Smooth muscle cell (in vitro differentiated cells): Measurements from ENCODE around the gene ELL2. TPM values are rescaled to one million over a fixed set of nuclear protein-coding genes. Genes with fewer than 3 reads are reported as not detected.

ENCODE experiments used
- DNase-seq: peaks from one replicate; lab custom pipeline; 2025; ENCODE audit not compliant: unreplicated experiment; lab: John Stamatoyannopoulos, UW
- H2AFZ ChIP-seq: fragments of 200-600 bp; sonication (generic); 2 replicates; pipeline ENCODE4 v1.6.0; 2016; ENCODE audit warnings: antibody characterized with exemption, low read depth, mild to moderate bottlenecking
- H3F3A ChIP-seq: fragments of 200-600 bp; sonication (generic); 2 replicates; pipeline ENCODE4 v1.6.0; 2017; ENCODE audit warnings: antibody characterized with exemption, low read depth
- H3K27ac ChIP-seq: fragments of 200-600 bp; sonication (generic); 2 replicates; pipeline ENCODE4 v1.5.1; 2016; ENCODE audit warnings: low read depth, mild to moderate bottlenecking
- H3K27me3 ChIP-seq: fragments of 200-600 bp; sonication (generic); 2 replicates; pipeline ENCODE4 v1.6.1; 2016; ENCODE audit warnings: low read depth, mild to moderate bottlenecking
- H3K36me3 ChIP-seq: fragments of 200-600 bp; sonication (generic); 2 replicates; pipeline ENCODE4 v1.5.1; 2016; ENCODE audit warnings: low read depth
- H3K4me1 ChIP-seq: fragments of 200-600 bp; sonication (generic); 2 replicates; pipeline ENCODE4 v1.5.1; 2016; ENCODE audit warnings: low read depth
- H3K4me2 ChIP-seq: fragments of 200-600 bp; sonication (generic); 2 replicates; pipeline ENCODE4 v1.6.0; 2016; ENCODE audit warnings: mild to moderate bottlenecking
- H3K4me3 ChIP-seq: fragments of 200-600 bp; sonication (generic); 2 replicates; pipeline ENCODE4 v1.5.1; 2016; ENCODE audit warnings: mild to moderate bottlenecking
- H3K79me2 ChIP-seq: fragments of 200-600 bp; sonication (generic); 2 replicates; pipeline ENCODE4 v1.6.0; 2016; ENCODE audit warnings: low read depth, mild to moderate bottlenecking
- H3K9ac ChIP-seq: fragments of 200-600 bp; sonication (generic); 2 replicates; pipeline ENCODE4 v1.6.0; 2016; ENCODE audit warnings: low read depth
- H3K9me3 ChIP-seq: fragments of 200-600 bp; sonication (generic); replicated peaks from 2 replicates; pipeline ENCODE4 v1.5.1; 2016; ENCODE audit warnings: low read depth
- H4K20me1 ChIP-seq: fragments of 200-600 bp; sonication (generic); 2 replicates; pipeline ENCODE4 v1.6.0; 2016; ENCODE audit warnings: low read depth
- WGBS: methylation state at CpG from one replicate; pipeline ENCODE4 v1.1.7; 2016; ENCODE audit warnings: low lambda C conversion rate; 5-methylcytosine and 5-hydroxymethylcytosine counted together
- polyA plus RNA-seq: library from polyadenylated mRNA; unstranded; fragments of >200 nt; fragmentation: Nextera tagmentation; extraction: Ambion mirVana; gene quantifications from 2 replicates; pipeline ENCODE4 v1.2.1, GENCODE V29; 2016
- total RNA-seq: library from RNA; depleted of rRNA; stranded (reverse); fragments of >200 nt; gene quantifications from 2 replicates; pipeline ENCODE4 v1.2.3, GENCODE V29; 2014
- TF ChIP-seq, protein P1 (sequence below): fragments of 200-600 bp; sonication (generic); IDR thresholded peaks from 2 replicates; pipeline ENCODE4 v1.5.1; 2017; ENCODE audit warnings: borderline replicate concordance, mild to moderate bottlenecking, antibody characterized with exemption; ENCODE audit not compliant: insufficient read depth, poor library complexity, severe bottlenecking

ELL2 gene
- total and polyA plus RNA-seq, 2 experiments from 2014 or later, result 14.4 to 49.9 TPM

DNA sequence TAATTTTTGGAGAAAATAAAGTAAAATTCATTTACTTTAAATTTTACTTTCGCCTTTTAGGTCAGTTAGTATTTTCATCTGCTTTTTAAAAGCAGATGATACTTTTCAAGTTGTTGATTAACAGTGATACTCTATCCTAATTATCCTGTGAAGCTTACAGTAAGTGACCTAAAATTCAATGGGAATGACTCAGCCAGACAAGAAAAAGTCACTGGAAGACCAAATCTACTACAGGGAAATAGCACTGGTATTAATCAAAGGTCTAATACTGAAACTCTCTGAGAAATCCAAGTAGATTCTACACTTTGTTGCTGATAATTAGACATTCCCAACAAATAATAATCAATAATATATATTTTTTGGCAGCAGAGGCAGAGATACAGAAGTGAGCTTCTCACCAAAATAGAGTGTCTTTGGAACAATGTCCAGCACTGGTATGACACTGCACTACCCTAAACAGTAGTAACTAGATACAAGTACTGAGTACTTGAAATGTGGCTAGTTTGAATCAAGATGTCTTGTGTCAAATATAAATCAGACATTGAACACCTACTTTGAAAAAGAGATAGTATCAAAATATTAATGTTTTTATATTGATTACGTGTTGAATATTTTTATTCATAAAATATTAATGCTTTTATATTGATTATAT is 22.8 kb upstream of the ELL2 start:
- no peaks in the 10 kb centered on the region for H3F3A ChIP-seq
- no peaks in the 10 kb centered on the region for H3K9me3 ChIP-seq
- 87% methylated on average over 2 of the region's 2 CpGs for WGBS
- H3K79me2 ChIP-seq, result no peaks in the 10 kb centered on the region
- H2AFZ ChIP-seq, result no peak overlapping the region
- no peak overlapping the region for H3K4me3 ChIP-seq
- H3K4me2 ChIP-seq, result peak overlapping the region; percentile 71
- H3K27me3 ChIP-seq, result no peaks in the 10 kb centered on the region
- H3K4me1 ChIP-seq, result peaks cover 10% of the 10 kb centered on the region
- H3K36me3 ChIP-seq, result no peaks in the 10 kb centered on the region
- no peak for DNase-seq
- TF ChIP-seq, protein P1, sequence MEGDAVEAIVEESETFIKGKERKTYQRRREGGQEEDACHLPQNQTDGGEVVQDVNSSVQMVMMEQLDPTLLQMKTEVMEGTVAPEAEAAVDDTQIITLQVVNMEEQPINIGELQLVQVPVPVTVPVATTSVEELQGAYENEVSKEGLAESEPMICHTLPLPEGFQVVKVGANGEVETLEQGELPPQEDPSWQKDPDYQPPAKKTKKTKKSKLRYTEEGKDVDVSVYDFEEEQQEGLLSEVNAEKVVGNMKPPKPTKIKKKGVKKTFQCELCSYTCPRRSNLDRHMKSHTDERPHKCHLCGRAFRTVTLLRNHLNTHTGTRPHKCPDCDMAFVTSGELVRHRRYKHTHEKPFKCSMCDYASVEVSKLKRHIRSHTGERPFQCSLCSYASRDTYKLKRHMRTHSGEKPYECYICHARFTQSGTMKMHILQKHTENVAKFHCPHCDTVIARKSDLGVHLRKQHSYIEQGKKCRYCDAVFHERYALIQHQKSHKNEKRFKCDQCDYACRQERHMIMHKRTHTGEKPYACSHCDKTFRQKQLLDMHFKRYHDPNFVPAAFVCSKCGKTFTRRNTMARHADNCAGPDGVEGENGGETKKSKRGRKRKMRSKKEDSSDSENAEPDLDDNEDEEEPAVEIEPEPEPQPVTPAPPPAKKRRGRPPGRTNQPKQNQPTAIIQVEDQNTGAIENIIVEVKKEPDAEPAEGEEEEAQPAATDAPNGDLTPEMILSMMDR, result no peak
- H4K20me1 ChIP-seq, result no peaks in the 10 kb centered on the region
- peak overlapping the region; percentile 76 for H3K27ac ChIP-seq
- H3K9ac ChIP-seq, result no peak overlapping the region

DNA sequence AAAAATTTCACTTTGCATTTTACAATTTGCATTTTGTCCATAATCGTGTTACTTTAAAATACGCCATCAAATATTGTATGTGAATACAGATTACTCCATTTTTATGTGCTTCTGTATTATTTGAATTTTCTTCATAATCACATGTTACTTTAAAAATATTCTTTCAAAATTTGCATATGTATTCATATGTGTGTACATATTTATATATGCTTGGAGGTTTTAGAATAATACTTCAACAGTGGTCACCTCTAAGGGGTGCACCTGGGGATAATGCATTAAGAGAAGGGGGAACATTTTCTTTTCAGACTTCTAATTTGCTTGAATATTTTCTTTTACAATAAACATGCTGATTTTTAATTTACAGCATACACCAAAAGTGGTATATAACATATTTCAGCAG is 21.9 kb upstream of the ELL2 start:
- no peaks in the 10 kb centered on the region for H3K79me2 ChIP-seq
- WGBS, result 94% methylated on average over 2 of the region's 2 CpGs
- no peaks in the 10 kb centered on the region for H4K20me1 ChIP-seq
- H3K4me3 ChIP-seq, result no peak overlapping the region
- H2AFZ ChIP-seq, result no peak overlapping the region
- peaks cover 10% of the 10 kb centered on the region for H3K4me1 ChIP-seq
- no peaks in the 10 kb centered on the region for H3K9me3 ChIP-seq
- peak overlapping the region; percentile 76 for H3K27ac ChIP-seq
- TF ChIP-seq, protein P1, result no peak
- H3K4me2 ChIP-seq, result peak overlapping the region; percentile 71
- no peaks in the 10 kb centered on the region for H3K27me3 ChIP-seq
- DNase-seq, result no peak
- H3F3A ChIP-seq, result no peaks in the 10 kb centered on the region
- H3K9ac ChIP-seq, result no peak overlapping the region
- H3K36me3 ChIP-seq, result no peaks in the 10 kb centered on the region

DNA sequence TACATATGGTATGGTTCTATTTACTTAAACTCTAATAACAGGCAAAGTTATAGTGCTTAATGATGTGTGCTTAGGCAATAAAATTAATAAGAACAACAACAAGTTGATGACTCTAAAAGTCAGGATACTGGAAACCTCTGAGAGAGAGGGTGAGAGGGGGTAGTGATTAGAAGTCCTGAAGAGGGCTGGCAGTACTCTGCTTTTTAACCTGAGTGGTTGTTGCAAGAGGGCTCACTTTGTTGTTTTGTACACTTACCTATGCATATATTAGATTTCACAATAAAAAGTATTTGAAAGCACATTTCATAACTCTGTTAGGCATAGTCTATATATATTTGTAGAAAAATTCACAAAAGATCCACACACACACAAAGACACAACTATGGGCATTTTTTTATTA is 21.4 kb upstream of the ELL2 start:
- Histone ChIP-seq H3K9ac (no peak overlapping the region), H3K9me3 (no peaks in the 10 kb centered on the region), H3F3A (no peaks in the 10 kb centered on the region), H3K27me3 (no peaks in the 10 kb centered on the region), H3K36me3 (no peaks in the 10 kb centered on the region), H3K4me3 (no peak overlapping the region), H4K20me1 (no peaks in the 10 kb centered on the region), H3K27ac (no peak overlapping the region), H3K4me2 (no peak overlapping the region), H2AFZ (peak overlapping the region; percentile 40), H3K4me1 (peaks cover 10% of the 10 kb centered on the region), H3K79me2 (no peaks in the 10 kb centered on the region)
- TF ChIP-seq, protein P1, result no peak
- DNase-seq, result no peak

- TF ChIP-seq, protein P1, result no peak
- no peak overlapping the region for H3K4me2 ChIP-seq
- no peaks in the 10 kb centered on the region for H3K36me3 ChIP-seq
- 86% methylated on average over 1 of the region's 1 CpG for WGBS
- no peaks in the 10 kb centered on the region for H3K4me1 ChIP-seq
- H3K4me3 ChIP-seq, result no peak overlapping the region
- H2AFZ ChIP-seq, result no peak overlapping the region
- H3K9me3 ChIP-seq, result no peaks in the 10 kb centered on the region
- no peaks in the 10 kb centered on the region for H4K20me1 ChIP-seq
- peaks cover 7% of the 10 kb centered on the region for H3F3A ChIP-seq
- no peak overlapping the region for H3K27ac ChIP-seq
- DNase-seq, result no peak
- H3K9ac ChIP-seq, result no peak overlapping the region
- no peaks in the 10 kb centered on the region for H3K79me2 ChIP-seq
- no peaks in the 10 kb centered on the region for H3K27me3 ChIP-seq
Measured at GRCh38 chr5:95976606-95977005, 15.0 kb upstream of the ELL2 start.
